DOHH2 (cell line): Measurements from ENCODE around the gene NUDT3.

ENCODE experiments used
- H3F3A ChIP-seq: fragments of 200-600 bp; sonication (generic), shearing (Covaris generic); 2 replicates; pipeline ENCODE4 v1.6.0; 2016; ENCODE audit warnings: antibody characterized with exemption, mild to moderate bottlenecking; ENCODE audit not compliant: control insufficient read depth, insufficient read depth
- H3K27ac ChIP-seq: fragments of 200-600 bp; sonication (generic); 2 replicates; pipeline ENCODE4 v1.5.1; 2014; ENCODE audit warnings: low read depth, mild to moderate bottlenecking, low read length, moderate library complexity
- H3K27me3 ChIP-seq: fragments of 200-600 bp; sonication (generic); 2 replicates; pipeline ENCODE4 v1.6.1; 2014; ENCODE audit warnings: mild to moderate bottlenecking, low read length, mixed read lengths; ENCODE audit not compliant: control insufficient read depth
- H3K36me3 ChIP-seq: fragments of 200-600 bp; sonication (generic); 2 replicates; pipeline ENCODE4 v1.6.1; 2014; ENCODE audit warnings: mild to moderate bottlenecking, low read length, moderate library complexity, mixed read lengths; ENCODE audit not compliant: control insufficient read depth
- H3K4me1 ChIP-seq: fragments of 200-600 bp; sonication (generic); 2 replicates; pipeline ENCODE4 v1.6.1; 2014; ENCODE audit warnings: mild to moderate bottlenecking, low read length, mixed read lengths; ENCODE audit not compliant: control insufficient read depth
- H3K4me2 ChIP-seq: fragments of 200-600 bp; sonication (generic); 2 replicates; pipeline ENCODE4 v1.6.0; 2014; ENCODE audit warnings: mild to moderate bottlenecking, low read length, moderate library complexity
- H3K4me3 ChIP-seq: fragments of 200-600 bp; sonication (generic); 2 replicates; pipeline ENCODE4 v1.5.1; 2014; ENCODE audit warnings: mild to moderate bottlenecking, low read length, mixed read lengths
- H3K79me2 ChIP-seq: fragments of 200-600 bp; sonication (generic); 2 replicates; pipeline ENCODE4 v1.6.1; 2014; ENCODE audit warnings: mild to moderate bottlenecking, low read length, mixed read lengths; ENCODE audit not compliant: control insufficient read depth
- H3K9me2 ChIP-seq: fragments of 200-600 bp; sonication (generic); replicated peaks from 2 replicates; pipeline ENCODE4 v1.6.1; 2014; ENCODE audit warnings: mild to moderate bottlenecking, low read length, mixed read lengths; ENCODE audit not compliant: control insufficient read depth
- H3K9me3 ChIP-seq: fragments of 200-600 bp; sonication (generic); 2 replicates; pipeline ENCODE4 v1.6.1; 2014; ENCODE audit warnings: antibody characterized with exemption, low read length, mixed read lengths; ENCODE audit not compliant: control insufficient read depth, insufficient read depth
- H4K20me1 ChIP-seq: fragments of 200-600 bp; sonication (generic); 2 replicates; pipeline ENCODE4 v1.6.0; 2014; ENCODE audit warnings: low read depth, mild to moderate bottlenecking, antibody characterized with exemption, low read length, moderate library complexity; ENCODE audit not compliant: control insufficient read depth, insufficient read depth
- EZH2phosphoT487 ChIP-seq: fragments of 200-600 bp; sonication (generic); IDR thresholded peaks from 2 replicates; pipeline ENCODE4 v1.6.1; 2017; ENCODE audit warnings: borderline replicate concordance, mild to moderate bottlenecking, antibody characterized with exemption, low read length, moderate library complexity, mixed read lengths
- TF ChIP-seq, protein P1 (sequence below): fragments of 200-600 bp; sonication (generic); IDR thresholded peaks from one replicate; pipeline ENCODE4 v1.5.1; 2014; ENCODE audit warnings: antibody characterized with exemption, mild to moderate bottlenecking, low read depth, low read length; ENCODE audit not compliant: poor library complexity, severe bottlenecking

The NUDT3 gene

GRCh38 chr6:34390531-34391472 lies 1.7 kb downstream of the NUDT3 start:
- peaks cover 19% of the 10 kb centered on the region for H3K4me1 ChIP-seq
- H3K36me3 ChIP-seq = peaks cover 10% of the 10 kb centered on the region
- H3F3A ChIP-seq = no peaks in the 10 kb centered on the region
- peaks cover 70% of the 10 kb centered on the region for H3K79me2 ChIP-seq
- H3K4me3 ChIP-seq = peak overlapping the region; percentile 80
- TF ChIP-seq, protein P1, sequence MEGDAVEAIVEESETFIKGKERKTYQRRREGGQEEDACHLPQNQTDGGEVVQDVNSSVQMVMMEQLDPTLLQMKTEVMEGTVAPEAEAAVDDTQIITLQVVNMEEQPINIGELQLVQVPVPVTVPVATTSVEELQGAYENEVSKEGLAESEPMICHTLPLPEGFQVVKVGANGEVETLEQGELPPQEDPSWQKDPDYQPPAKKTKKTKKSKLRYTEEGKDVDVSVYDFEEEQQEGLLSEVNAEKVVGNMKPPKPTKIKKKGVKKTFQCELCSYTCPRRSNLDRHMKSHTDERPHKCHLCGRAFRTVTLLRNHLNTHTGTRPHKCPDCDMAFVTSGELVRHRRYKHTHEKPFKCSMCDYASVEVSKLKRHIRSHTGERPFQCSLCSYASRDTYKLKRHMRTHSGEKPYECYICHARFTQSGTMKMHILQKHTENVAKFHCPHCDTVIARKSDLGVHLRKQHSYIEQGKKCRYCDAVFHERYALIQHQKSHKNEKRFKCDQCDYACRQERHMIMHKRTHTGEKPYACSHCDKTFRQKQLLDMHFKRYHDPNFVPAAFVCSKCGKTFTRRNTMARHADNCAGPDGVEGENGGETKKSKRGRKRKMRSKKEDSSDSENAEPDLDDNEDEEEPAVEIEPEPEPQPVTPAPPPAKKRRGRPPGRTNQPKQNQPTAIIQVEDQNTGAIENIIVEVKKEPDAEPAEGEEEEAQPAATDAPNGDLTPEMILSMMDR = no peak
- no peak for TF ChIP-seq EZH2phosphoT487
- H3K27ac ChIP-seq = peak overlapping the region; percentile 66; the same call in 1 of the 2 replicates
- H4K20me1 ChIP-seq = 0 out of 2 replicates have a peak, but pooled peaks cover 5% of the 10 kb centered on the region
- H3K9me3 ChIP-seq = no peaks in the 10 kb centered on the region
- H3K4me2 ChIP-seq = peak overlapping the region; percentile 74
- H3K27me3 ChIP-seq = no peaks in the 10 kb centered on the region
- H3K9me2 ChIP-seq = no peaks in the 10 kb centered on the region

GRCh38 chr6:34389034-34389433 lies 3.4 kb downstream of the NUDT3 start:
- H4K20me1 ChIP-seq = peaks cover 12% of the 10 kb centered on the region
- H3F3A ChIP-seq = no peaks in the 10 kb centered on the region; the same call in 1 of the 2 replicates
- TF ChIP-seq, protein P1 = no peak
- no peak for TF ChIP-seq EZH2phosphoT487
- no peak overlapping the region for H3K4me2 ChIP-seq
- peaks cover 88% of the 10 kb centered on the region for H3K79me2 ChIP-seq
- peaks cover 24% of the 10 kb centered on the region for H3K4me1 ChIP-seq
- H3K27ac ChIP-seq = no peak overlapping the region
- H3K4me3 ChIP-seq = no peak overlapping the region
- H3K9me3 ChIP-seq = no peaks in the 10 kb centered on the region
- H3K36me3 ChIP-seq = peaks cover 13% of the 10 kb centered on the region
- no peaks in the 10 kb centered on the region for H3K9me2 ChIP-seq
- no peaks in the 10 kb centered on the region for H3K27me3 ChIP-seq

DNA sequence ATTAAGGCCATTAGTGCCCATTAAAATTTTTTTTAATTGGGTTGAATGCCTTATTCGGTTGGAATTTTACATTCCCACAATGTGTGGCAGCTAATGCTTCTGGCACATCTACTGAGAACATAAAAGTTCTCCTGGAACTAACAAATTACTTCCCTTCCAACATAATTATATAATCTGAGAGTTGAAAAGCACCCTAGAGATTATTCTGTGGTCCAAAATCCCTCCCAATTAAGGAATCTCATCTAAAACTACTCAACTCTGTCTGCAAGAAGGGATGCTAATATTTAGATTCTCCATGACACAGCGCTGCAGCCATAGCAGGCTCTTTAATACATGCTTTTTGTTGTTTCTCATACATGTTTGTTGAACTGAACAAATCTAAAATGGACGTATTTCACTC lies 4.0 kb downstream of the NUDT3 start:
- Histone ChIP-seq H3K9me2 (no peaks in the 10 kb centered on the region), H3K27me3 (no peaks in the 10 kb centered on the region), H3K4me3 (no peak overlapping the region), H3K36me3 (peaks cover 18% of the 10 kb centered on the region), H3F3A (no peaks in the 10 kb centered on the region; the same call in 1 of the 2 replicates), H3K9me3 (no peaks in the 10 kb centered on the region), H3K4me1 (peaks cover 24% of the 10 kb centered on the region), H4K20me1 (peaks cover 13% of the 10 kb centered on the region), H3K27ac (no peak overlapping the region), H3K4me2 (no peak overlapping the region), H3K79me2 (peaks cover 94% of the 10 kb centered on the region)
- TF ChIP-seq, protein P1 = no peak
- no peak for TF ChIP-seq EZH2phosphoT487
